Ishikawa (cell line): Measurements from ENCODE around the gene SPNS3.

Source experiments
- CEBPB ChIP-seq: IDR thresholded peaks from 2 replicates; pipeline ENCODE4 v1.6.1; 2012
- RAD21 ChIP-seq: IDR thresholded peaks from 2 replicates; pipeline ENCODE4 v1.6.1; 2012; ENCODE audit warnings: low read depth
- TEAD4 ChIP-seq: IDR thresholded peaks from 2 replicates; pipeline ENCODE4 v1.6.1; 2012
- YY1 ChIP-seq: IDR thresholded peaks from 2 replicates; pipeline ENCODE4 v1.6.1; 2012; ENCODE audit warnings: low read depth
- ZBTB7A ChIP-seq: IDR thresholded peaks from 2 replicates; pipeline ENCODE4 v1.6.1; 2012; ENCODE audit warnings: low read depth
- TF ChIP-seq, protein P1 (sequence below): IDR thresholded peaks from 2 replicates; pipeline ENCODE4 v1.6.1; 2012; ENCODE audit warnings: low read depth, mild to moderate bottlenecking
- TF ChIP-seq, protein P2 (sequence below): IDR thresholded peaks from 2 replicates; pipeline ENCODE4 v1.6.1; 2012

DNA sequence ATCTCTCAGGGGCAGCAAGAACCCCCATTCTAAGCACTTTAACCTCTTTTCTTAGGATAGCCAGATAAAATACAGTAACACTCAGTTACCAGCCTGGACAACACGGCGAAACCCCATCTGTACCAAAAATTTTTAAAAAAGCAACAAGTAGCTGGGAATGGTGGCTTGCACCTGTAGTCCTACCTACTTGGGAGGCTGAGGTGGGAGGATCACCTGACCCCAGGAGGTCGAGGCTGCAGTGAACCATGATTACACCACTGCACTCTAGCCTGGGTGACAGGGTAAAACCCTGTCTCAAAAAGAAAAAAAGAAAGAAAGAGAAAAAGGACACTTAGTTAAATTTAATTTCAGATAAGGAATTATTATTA lies 38.6 kb upstream of the SPNS3 start:
- no peak for TF ChIP-seq RAD21
- TF ChIP-seq TEAD4 = no peak
- TF ChIP-seq, protein P1, sequence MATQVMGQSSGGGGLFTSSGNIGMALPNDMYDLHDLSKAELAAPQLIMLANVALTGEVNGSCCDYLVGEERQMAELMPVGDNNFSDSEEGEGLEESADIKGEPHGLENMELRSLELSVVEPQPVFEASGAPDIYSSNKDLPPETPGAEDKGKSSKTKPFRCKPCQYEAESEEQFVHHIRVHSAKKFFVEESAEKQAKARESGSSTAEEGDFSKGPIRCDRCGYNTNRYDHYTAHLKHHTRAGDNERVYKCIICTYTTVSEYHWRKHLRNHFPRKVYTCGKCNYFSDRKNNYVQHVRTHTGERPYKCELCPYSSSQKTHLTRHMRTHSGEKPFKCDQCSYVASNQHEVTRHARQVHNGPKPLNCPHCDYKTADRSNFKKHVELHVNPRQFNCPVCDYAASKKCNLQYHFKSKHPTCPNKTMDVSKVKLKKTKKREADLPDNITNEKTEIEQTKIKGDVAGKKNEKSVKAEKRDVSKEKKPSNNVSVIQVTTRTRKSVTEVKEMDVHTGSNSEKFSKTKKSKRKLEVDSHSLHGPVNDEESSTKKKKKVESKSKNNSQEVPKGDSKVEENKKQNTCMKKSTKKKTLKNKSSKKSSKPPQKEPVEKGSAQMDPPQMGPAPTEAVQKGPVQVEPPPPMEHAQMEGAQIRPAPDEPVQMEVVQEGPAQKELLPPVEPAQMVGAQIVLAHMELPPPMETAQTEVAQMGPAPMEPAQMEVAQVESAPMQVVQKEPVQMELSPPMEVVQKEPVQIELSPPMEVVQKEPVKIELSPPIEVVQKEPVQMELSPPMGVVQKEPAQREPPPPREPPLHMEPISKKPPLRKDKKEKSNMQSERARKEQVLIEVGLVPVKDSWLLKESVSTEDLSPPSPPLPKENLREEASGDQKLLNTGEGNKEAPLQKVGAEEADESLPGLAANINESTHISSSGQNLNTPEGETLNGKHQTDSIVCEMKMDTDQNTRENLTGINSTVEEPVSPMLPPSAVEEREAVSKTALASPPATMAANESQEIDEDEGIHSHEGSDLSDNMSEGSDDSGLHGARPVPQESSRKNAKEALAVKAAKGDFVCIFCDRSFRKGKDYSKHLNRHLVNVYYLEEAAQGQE = no peak
- TF ChIP-seq, protein P2, sequence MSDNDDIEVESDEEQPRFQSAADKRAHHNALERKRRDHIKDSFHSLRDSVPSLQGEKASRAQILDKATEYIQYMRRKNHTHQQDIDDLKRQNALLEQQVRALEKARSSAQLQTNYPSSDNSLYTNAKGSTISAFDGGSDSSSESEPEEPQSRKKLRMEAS = no peak
- no peak for TF ChIP-seq YY1
- no peak for TF ChIP-seq CEBPB
- no peak for TF ChIP-seq ZBTB7A
